GM21737 (cell line): ENCODE results near the gene SST.

Experiments used
- ATAC-seq: cut with Tn5 transposase; IDR thresholded peaks from one replicate; pipeline ENCODE4 v1.9.1; 2021; ENCODE audit warnings: mild to moderate bottlenecking, moderate library complexity; ENCODE audit not compliant: unreplicated experiment

The SST gene

GRCh38 chr3:187636528-187636927, 33.7 kb downstream of the SST start:
- no peak for ATAC-seq

DNA sequence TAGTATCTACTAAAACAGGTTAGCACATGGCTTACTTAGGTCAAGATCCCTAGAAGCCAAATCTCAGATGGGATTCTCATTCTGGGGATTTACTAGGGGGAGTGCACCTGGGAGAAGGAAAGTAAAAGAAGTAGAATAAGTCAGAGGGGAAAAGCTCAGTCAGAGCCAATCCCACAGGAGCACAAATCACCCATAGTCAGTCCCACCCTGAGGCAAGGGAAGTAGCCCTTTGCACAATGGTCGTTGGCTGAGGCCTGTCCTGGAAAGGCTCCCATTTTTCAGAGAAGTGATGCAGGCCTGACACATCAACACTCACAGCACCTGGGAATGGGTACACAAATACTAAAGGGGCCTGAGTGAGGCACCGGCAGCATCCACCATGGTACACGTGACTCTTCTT, 39.8 kb downstream of the SST start:
- no peak for ATAC-seq

- ATAC-seq = no peak
Observed at GRCh38 chr3:187629711-187630110, 40.5 kb downstream of the SST start.

DNA sequence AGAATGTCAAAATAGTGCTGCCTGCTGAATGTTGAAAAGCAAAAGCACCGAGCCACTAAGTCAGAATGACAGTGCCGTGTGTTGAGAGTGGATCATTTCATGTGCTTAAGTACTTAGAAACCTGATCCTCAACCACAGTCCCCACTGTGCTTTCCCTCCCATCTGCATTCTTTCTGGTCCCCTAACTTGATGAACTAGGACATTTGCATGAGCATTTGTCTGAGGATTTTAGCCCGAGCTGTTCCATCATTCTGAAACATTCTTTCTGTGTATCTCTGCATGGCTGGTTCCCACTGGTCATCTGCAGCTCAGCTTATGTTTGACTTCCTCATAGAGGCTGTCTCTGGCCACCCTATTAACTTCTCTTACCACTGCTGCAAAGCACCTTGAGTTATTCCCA, 42.0 kb downstream of the SST start:
- no peak for ATAC-seq

DNA sequence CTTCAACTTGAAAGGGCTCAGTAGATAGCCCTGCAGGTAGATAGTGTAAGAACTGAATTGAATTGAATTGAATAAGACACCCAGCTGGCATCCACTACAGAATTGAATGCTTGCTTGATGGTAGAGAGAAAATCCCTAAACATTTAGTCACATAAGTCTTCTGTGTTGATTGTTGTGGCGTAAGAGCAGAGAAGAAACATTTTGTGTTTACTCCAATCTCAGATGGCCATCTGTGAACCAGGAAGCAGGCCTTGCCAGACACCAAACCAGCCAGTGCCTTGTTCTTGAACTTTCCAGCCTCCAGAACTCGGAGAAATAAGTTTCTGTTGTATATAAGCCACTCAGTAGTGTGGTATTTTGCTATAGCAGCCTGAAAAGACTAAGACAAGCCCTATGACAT, 43.6 kb downstream of the SST start:
- no peak for ATAC-seq

DNA sequence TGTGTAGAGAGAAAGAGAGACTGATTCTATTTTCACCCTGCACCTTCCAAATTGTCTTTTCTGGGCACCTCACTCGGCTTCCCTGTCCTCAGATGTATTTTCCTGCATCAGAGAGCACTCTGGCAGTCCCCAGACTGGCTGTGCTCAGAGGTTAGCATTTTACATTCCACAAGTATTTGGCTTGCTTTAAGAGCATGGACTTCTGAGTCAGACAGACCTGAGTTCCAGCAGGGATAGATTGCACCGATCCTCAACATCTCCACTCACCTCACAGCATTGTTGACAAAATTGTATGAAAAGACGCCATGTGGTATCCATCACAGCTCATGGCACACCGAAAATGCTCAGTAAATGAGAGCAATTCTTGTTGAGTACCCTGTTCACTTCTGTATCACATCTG, 45.6 kb downstream of the SST start:
- ATAC-seq = no peak

GRCh38 chr3:187623285-187623814, 46.8 kb downstream of the SST start:
- ATAC-seq = no peak

DNA sequence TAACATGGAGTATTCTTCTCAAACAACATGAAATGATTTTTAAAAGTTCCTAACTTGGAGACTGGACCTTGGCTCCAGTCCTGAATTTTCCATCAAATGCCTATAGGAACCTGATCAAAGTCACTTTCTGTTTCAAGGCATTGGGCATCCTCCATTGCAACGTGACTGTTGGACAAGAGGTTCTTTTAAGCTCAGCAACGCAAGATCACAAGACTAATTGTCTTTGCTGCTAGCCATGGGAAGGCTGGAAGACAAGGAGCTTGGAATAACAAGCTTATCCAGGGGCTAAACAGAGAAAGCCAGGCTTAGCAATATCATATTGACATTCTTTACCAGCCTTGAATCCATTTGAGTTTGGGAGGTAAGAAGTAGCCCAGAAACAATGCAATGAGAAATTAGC, 48.3 kb downstream of the SST start:
- no peak for ATAC-seq

DNA sequence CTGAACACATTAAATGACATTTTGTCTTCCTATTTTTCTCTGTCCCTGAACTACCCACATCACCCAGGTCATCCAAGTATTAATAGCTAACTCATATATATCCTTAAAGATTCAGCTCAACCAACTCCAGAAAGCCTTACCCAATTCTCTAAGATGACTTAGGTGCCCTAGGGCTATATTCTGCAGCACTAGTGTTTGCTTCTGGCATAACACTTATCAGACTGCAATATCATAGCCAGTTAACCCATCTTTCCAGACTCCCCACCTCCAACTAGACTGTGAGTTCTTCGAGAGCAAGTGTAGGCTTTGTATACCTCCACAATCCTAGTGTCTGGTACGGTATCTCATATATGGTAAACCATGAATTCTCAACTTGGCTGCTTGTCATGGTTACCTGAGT, 50.7 kb downstream of the SST start:
- no peak for ATAC-seq
